OCI-LY3 (cell line): ENCODE measurements around the gene LRRC4.

Source experiments
- H2AFZ ChIP-seq: fragments of 200-600, 300-600 bp; shearing (Covaris generic); 2 replicates; pipeline ENCODE4 v1.6.0; 2014; ENCODE audit warnings: antibody characterized with exemption, low read depth, low read length
- H3K27ac ChIP-seq: fragments of 200-600, 300-600 bp; sonication (generic); 2 replicates; pipeline ENCODE4 v1.5.1; 2014; ENCODE audit warnings: mild to moderate bottlenecking, low read length, moderate library complexity, mixed read lengths
- H3K27me3 ChIP-seq: fragments of 200-600, 300-600 bp; sonication (generic); 2 replicates; pipeline ENCODE4 v1.6.1; 2014; ENCODE audit warnings: low read depth, low read length, mixed read lengths
- H3K36me3 ChIP-seq: fragments of 200-600, 300-600 bp; sonication (generic); replicated peaks from 2 replicates; pipeline ENCODE3; 2014; ENCODE audit warnings: low read depth, low read length, mixed read lengths
- H3K4me1 ChIP-seq: fragments of 300-600, 200-600 bp; sonication (generic); 2 replicates; pipeline ENCODE4 v1.6.1; 2014; ENCODE audit warnings: low read length, mixed read lengths
- H3K4me2 ChIP-seq: fragments of 200-600, 300-600 bp; sonication (generic); 2 replicates; pipeline ENCODE4 v1.6.1; 2014; ENCODE audit warnings: low read length, mixed read lengths
- H3K4me3 ChIP-seq: fragments of 300-600, 200-600 bp; sonication (generic); 2 replicates; pipeline ENCODE4 v1.5.1; 2014; ENCODE audit warnings: antibody characterized with exemption, mild to moderate bottlenecking, low read length, moderate library complexity
- H3K79me2 ChIP-seq: fragments of 300-600, 200-600 bp; shearing (Covaris generic); 2 replicates; pipeline ENCODE4 v1.6.1; 2014; ENCODE audit warnings: mild to moderate bottlenecking, low read length, mixed read lengths
- H3K9ac ChIP-seq: fragments of 300-600, 200-600 bp; shearing (Covaris generic); 2 replicates; pipeline ENCODE4 v1.6.0; 2014; ENCODE audit warnings: mild to moderate bottlenecking, low read length, moderate library complexity
- H3K9me3 ChIP-seq: fragments of 200-600, 300-600 bp; shearing (Covaris generic); 2 replicates; pipeline ENCODE4 v1.6.1; 2014; ENCODE audit warnings: low read length, mixed read lengths; ENCODE audit not compliant: insufficient read depth
- H4K20me1 ChIP-seq: fragments of 200-600, 300-600 bp; sonication (generic); 2 replicates; pipeline ENCODE4 v1.6.1; 2016; ENCODE audit warnings: low read length, mixed read lengths; ENCODE audit not compliant: insufficient read depth
- CTCF ChIP-seq: fragments of 200-600, 300-600 bp; sonication (generic); IDR thresholded peaks from 2 replicates; pipeline ENCODE4 v1.5.1; 2014; ENCODE audit warnings: antibody characterized with exemption, low read length, low read depth
- EZH2phosphoT487 ChIP-seq: fragments of 200-600 bp; shearing (Covaris generic); IDR thresholded peaks from 2 replicates; pipeline ENCODE4 v1.6.1; 2018; ENCODE audit warnings: antibody characterized with exemption, mixed run types, low read depth

The LRRC4 gene

GRCh38 chr7:128039544-128039953 is 8.3 kb upstream of the LRRC4 start:
- peaks cover 42% of the 10 kb centered on the region for H3K4me1 ChIP-seq
- H3K4me2 ChIP-seq = no peak overlapping the region
- H3K79me2 ChIP-seq = peaks cover 14% of the 10 kb centered on the region
- H3K27me3 ChIP-seq = no peaks in the 10 kb centered on the region
- H3K9me3 ChIP-seq = no peaks in the 10 kb centered on the region
- H4K20me1 ChIP-seq = peaks cover 66% of the 10 kb centered on the region
- H3K9ac ChIP-seq = no peak overlapping the region
- H2AFZ ChIP-seq = no peak overlapping the region
- peaks cover 5% of the 10 kb centered on the region for H3K36me3 ChIP-seq
- no peak overlapping the region for H3K4me3 ChIP-seq
- no peak for TF ChIP-seq CTCF
- H3K27ac ChIP-seq = no peak overlapping the region

GRCh38 chr7:128037880-128038619 is 6.8 kb upstream of the LRRC4 start:
- Histone ChIP-seq H3K9ac (no peak overlapping the region), H3K27me3 (no peaks in the 10 kb centered on the region), H3K4me3 (no peak overlapping the region), H3K4me1 (peaks cover 42% of the 10 kb centered on the region), H3K27ac (no peak overlapping the region), H2AFZ (no peak overlapping the region), H3K79me2 (peaks cover 14% of the 10 kb centered on the region), H3K4me2 (0 out of 2 replicates have a peak overlapping the region, but pooled peaks have one; percentile 6), H4K20me1 (peaks cover 79% of the 10 kb centered on the region), H3K36me3 (no peaks in the 10 kb centered on the region), H3K9me3 (no peaks in the 10 kb centered on the region)
- TF ChIP-seq EZH2phosphoT487 = no peak
- no peak for TF ChIP-seq CTCF

GRCh38 chr7:128037081-128037480 is 5.8 kb upstream of the LRRC4 start:
- 0 out of 2 replicates have a peak overlapping the region, but pooled peaks have one; percentile 7 for H3K4me3 ChIP-seq
- H3K4me1 ChIP-seq = peaks cover 42% of the 10 kb centered on the region
- TF ChIP-seq CTCF = peak; percentile 20
- TF ChIP-seq EZH2phosphoT487 = no peak
- no peaks in the 10 kb centered on the region for H3K27me3 ChIP-seq
- peak overlapping the region; percentile 37 for H3K27ac ChIP-seq
- H3K9ac ChIP-seq = no peak overlapping the region
- no peaks in the 10 kb centered on the region for H3K36me3 ChIP-seq
- peak overlapping the region; percentile 52 for H3K4me2 ChIP-seq
- peaks cover 77% of the 10 kb centered on the region for H4K20me1 ChIP-seq
- no peaks in the 10 kb centered on the region for H3K9me3 ChIP-seq
- no peak overlapping the region for H2AFZ ChIP-seq
- H3K79me2 ChIP-seq = peaks cover 14% of the 10 kb centered on the region

- no peaks in the 10 kb centered on the region for H3K27me3 ChIP-seq
- H3K79me2 ChIP-seq = peaks cover 14% of the 10 kb centered on the region
- H3K4me3 ChIP-seq = peak overlapping the region; percentile 7; the same call in 1 of the 2 replicates
- no peaks in the 10 kb centered on the region for H3K9me3 ChIP-seq
- H3K36me3 ChIP-seq = no peaks in the 10 kb centered on the region
- TF ChIP-seq CTCF (no peak), EZH2phosphoT487 (no peak)
- H4K20me1 ChIP-seq = peaks cover 74% of the 10 kb centered on the region
- H3K27ac ChIP-seq = peak overlapping the region; percentile 37
- H3K4me1 ChIP-seq = peaks cover 42% of the 10 kb centered on the region
- H3K4me2 ChIP-seq = peak overlapping the region; percentile 52
- H2AFZ ChIP-seq = no peak overlapping the region
- H3K9ac ChIP-seq = no peak overlapping the region
Measured at GRCh38 chr7:128036226-128036940, 5.1 kb upstream of the LRRC4 start.
